ENCODE results near the gene SPATS2. TPM values are rescaled to one million over a fixed set of nuclear protein-coding genes. Genes with fewer than 3 reads are reported as not detected.

The SPATS2 gene
- total RNA-seq, 3 donors from 2014 or later (not counting 1 experiment from before 2014, with no cell fraction given) = 14.6 to 18.4 (median 15.4) TPM

- ATAC-seq (no peak), DNase-seq (no peak)
- TF ChIP-seq CTCF (IDR thresholded peaks at IDR 0.05) = no peak
- peaks cover 25 to 33% of the 10 kb centered on the region in 2 donors for H3K4me1 Mint-ChIP-seq
- H3K4me3 Mint-ChIP-seq = peak overlapping the region; percentile 84
- intact Hi-C loops (cut with micrococcal nuclease) = no loop called here
- Histone ChIP-seq H3K4me3 (ENCODE audit: low read length) (no peak overlapping the region), H3K4me1 (ENCODE audit: control insufficient read depth, insufficient read depth, low read length) (peaks cover 13% of the 10 kb centered on the region), H3K27me3 (ENCODE audit: control insufficient read depth, insufficient read depth, low read length) (no peaks in the 10 kb centered on the region), H3K27ac (ENCODE audit: low read length) (peak overlapping the region; percentile 70), H3K36me3 (ENCODE audit: control insufficient read depth, insufficient read depth, low read length) (no peaks in the 10 kb centered on the region), H3K9me3 (ENCODE audit: control insufficient read depth, insufficient read depth, low read length) (no peaks in the 10 kb centered on the region)
- no peaks in the 10 kb centered on the region for H3K27me3 Mint-ChIP-seq (ENCODE audit: low read depth in 2 of 2)
- WGBS (ENCODE audit: insufficient coverage) = 33% methylated on average over 1 of the region's 3 CpGs
- H3K27ac Mint-ChIP-seq = peak overlapping the region; percentile 78 to 91
- no peaks in the 10 kb centered on the region for H3K36me3 Mint-ChIP-seq
- H3K9me3 Mint-ChIP-seq = no peaks in the 10 kb centered on the region
Measured at GRCh38 chr12:49368240-49368600, 958 bp downstream of the SPATS2 start.

- no peaks in the 10 kb centered on the region for H3K9me3 Mint-ChIP-seq
- Histone ChIP-seq H3K27ac (ENCODE audit: low read length) (no peak overlapping the region), H3K4me1 (ENCODE audit: control insufficient read depth, insufficient read depth, low read length) (peaks cover 13% of the 10 kb centered on the region), H3K36me3 (ENCODE audit: control insufficient read depth, insufficient read depth, low read length) (no peaks in the 10 kb centered on the region), H3K4me3 (ENCODE audit: low read length) (no peak overlapping the region), H3K27me3 (ENCODE audit: control insufficient read depth, insufficient read depth, low read length) (no peaks in the 10 kb centered on the region), H3K9me3 (ENCODE audit: control insufficient read depth, insufficient read depth, low read length) (no peaks in the 10 kb centered on the region)
- TF ChIP-seq CTCF (IDR thresholded peaks at IDR 0.05) = no peak
- H3K27ac Mint-ChIP-seq = peak overlapping the region; percentile 57 to 64
- H3K4me3 Mint-ChIP-seq = peak overlapping the region; percentile 40
- WGBS (ENCODE audit: insufficient coverage) = 35% methylated on average over 4 of the region's 6 CpGs
- H3K36me3 Mint-ChIP-seq = no peaks in the 10 kb centered on the region
- no peak for ATAC-seq
- peaks cover 25 to 33% of the 10 kb centered on the region in 2 donors for H3K4me1 Mint-ChIP-seq
- intact Hi-C loops (cut with micrococcal nuclease) = no loop called here
- H3K27me3 Mint-ChIP-seq (ENCODE audit: low read depth in 2 of 2) = no peaks in the 10 kb centered on the region
- DNase-seq = peak in 1 of 2 donors; percentile 53
Measured at GRCh38 chr12:49369411-49370145, 2.3 kb downstream of the SPATS2 start.

GRCh38 chr12:49370539-49370938, 3.3 kb downstream of the SPATS2 start:
- DNase-seq (no peak), ATAC-seq (no peak)
- no peaks in the 10 kb centered on the region for H3K27me3 Mint-ChIP-seq (ENCODE audit: low read depth in 2 of 2)
- peaks cover 13% of the 10 kb centered on the region for H3K4me1 ChIP-seq (ENCODE audit: control insufficient read depth, insufficient read depth, low read length)
- H3K9me3 ChIP-seq (ENCODE audit: control insufficient read depth, insufficient read depth, low read length) = no peaks in the 10 kb centered on the region
- H3K36me3 Mint-ChIP-seq = no peaks in the 10 kb centered on the region
- H3K4me3 Mint-ChIP-seq = no peak overlapping the region
- TF ChIP-seq CTCF (IDR thresholded peaks at IDR 0.05) = no peak
- no peaks in the 10 kb centered on the region for H3K27me3 ChIP-seq (ENCODE audit: control insufficient read depth, insufficient read depth, low read length)
- intact Hi-C loops (cut with micrococcal nuclease) = no loop called here
- H3K27ac ChIP-seq (ENCODE audit: low read length) = no peak overlapping the region
- peaks cover 25 to 38% of the 10 kb centered on the region in 2 donors for H3K4me1 Mint-ChIP-seq
- no peak overlapping the region for H3K27ac Mint-ChIP-seq
- no peak overlapping the region for H3K4me3 ChIP-seq (ENCODE audit: low read length)
- WGBS (ENCODE audit: insufficient coverage) = 93% methylated on average over 5 of the region's 6 CpGs
- H3K9me3 Mint-ChIP-seq = no peaks in the 10 kb centered on the region
- H3K36me3 ChIP-seq (ENCODE audit: control insufficient read depth, insufficient read depth, low read length) = no peaks in the 10 kb centered on the region

- no peak overlapping the region for H3K27ac ChIP-seq (ENCODE audit: low read length)
- no peaks in the 10 kb centered on the region for H3K27me3 ChIP-seq (ENCODE audit: control insufficient read depth, insufficient read depth, low read length)
- peaks cover 6 to 14% of the 10 kb centered on the region in 2 donors for H3K4me1 Mint-ChIP-seq
- H3K9me3 ChIP-seq (ENCODE audit: control insufficient read depth, insufficient read depth, low read length) = no peaks in the 10 kb centered on the region
- ATAC-seq = no peak
- H3K36me3 ChIP-seq (ENCODE audit: control insufficient read depth, insufficient read depth, low read length) = no peaks in the 10 kb centered on the region
- H3K4me3 ChIP-seq (ENCODE audit: low read length) = no peak overlapping the region
- intact Hi-C loops (cut with micrococcal nuclease) = no loop called here
- no peak for TF ChIP-seq CTCF (IDR thresholded peaks at IDR 0.05)
- H3K4me1 ChIP-seq (ENCODE audit: control insufficient read depth, insufficient read depth, low read length) = no peaks in the 10 kb centered on the region
- H3K36me3 Mint-ChIP-seq = no peaks in the 10 kb centered on the region
- 91% methylated on average over 1 of the region's 1 CpG for WGBS (ENCODE audit: insufficient coverage)
- DNase-seq = no peak
- no peak overlapping the region for H3K4me3 Mint-ChIP-seq
- H3K27ac Mint-ChIP-seq = no peak overlapping the region
- H3K9me3 Mint-ChIP-seq = no peaks in the 10 kb centered on the region
- no peaks in the 10 kb centered on the region for H3K27me3 Mint-ChIP-seq (ENCODE audit: low read depth in 2 of 2)
Measured at GRCh38 chr12:49375406-49375805, 8.1 kb downstream of the SPATS2 start.

Measured in natural killer cell (primary cell).